ENCODE data around the gene TMEM53.

The TMEM53 gene

DNA sequence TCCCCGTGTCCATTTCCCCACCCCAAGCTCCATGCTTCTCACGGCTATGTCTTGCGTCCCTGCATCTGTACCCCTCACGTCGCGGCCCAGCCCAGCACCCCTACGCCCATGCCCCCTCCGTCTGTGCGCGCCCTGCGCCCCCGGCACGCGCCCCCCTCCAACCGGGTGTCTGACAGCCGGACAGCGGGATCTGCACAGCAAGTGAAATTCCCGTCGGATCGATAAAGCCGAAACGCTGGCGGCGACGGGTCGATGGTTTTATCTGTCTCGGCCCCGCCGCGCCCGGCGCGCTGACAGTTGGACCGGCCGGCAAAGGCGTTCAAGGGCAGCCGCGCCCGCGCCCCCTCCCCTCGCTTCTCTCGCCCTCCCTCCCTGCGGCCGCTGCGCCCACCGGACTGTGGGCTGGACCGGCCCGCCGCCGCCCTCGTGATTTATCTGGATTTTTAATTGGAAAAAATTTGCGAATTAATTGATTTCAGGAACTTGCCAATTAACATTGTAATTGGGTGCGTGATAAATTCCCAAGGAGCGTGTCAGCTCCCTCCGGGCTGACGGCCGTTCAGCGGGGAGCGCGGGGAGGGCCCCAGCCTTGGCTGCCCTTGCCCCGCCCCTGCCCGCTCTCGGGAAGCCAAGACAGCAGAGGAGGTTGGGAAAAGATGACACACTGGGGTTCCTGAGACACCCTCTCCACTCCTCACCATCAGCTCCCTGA, 57.1 kb downstream of the TMEM53 start:
- Histone ChIP-seq H3K27me3 (ENCODE audit: control insufficient read depth, insufficient read depth, low read length) (peaks cover 11% of the 10 kb centered on the region), H3K4me1 (ENCODE audit: control insufficient read depth, insufficient read depth, low read length) (peaks cover 7% of the 10 kb centered on the region), H3K4me2 (ENCODE audit: low read length) (peak overlapping the region; percentile 89), H3K9ac (ENCODE audit: low read depth, low read length) (peak overlapping the region; percentile 61), H3K9me3 (replicated peaks; ENCODE audit: low read length) (no peaks in the 10 kb centered on the region), H3K36me3 (ENCODE audit: insufficient read depth, low read length) (no peaks in the 10 kb centered on the region), H3K4me3 (ENCODE audit: low read length) (peak overlapping the region; percentile 67)

- Histone ChIP-seq H3K36me3 (ENCODE audit: insufficient read depth, low read length) (no peaks in the 10 kb centered on the region), H3K9ac (ENCODE audit: low read depth, low read length) (no peak overlapping the region), H3K4me1 (ENCODE audit: control insufficient read depth, insufficient read depth, low read length) (peaks cover 4% of the 10 kb centered on the region), H3K27me3 (ENCODE audit: control insufficient read depth, insufficient read depth, low read length) (peaks cover 16% of the 10 kb centered on the region), H3K9me3 (replicated peaks; ENCODE audit: low read length) (no peaks in the 10 kb centered on the region), H3K4me3 (ENCODE audit: low read length) (peak overlapping the region; percentile 67), H3K4me2 (ENCODE audit: low read length) (peak overlapping the region; percentile 89)
Measured at GRCh38 chr1:44616284-44616990, 57.8 kb downstream of the TMEM53 start.

DNA sequence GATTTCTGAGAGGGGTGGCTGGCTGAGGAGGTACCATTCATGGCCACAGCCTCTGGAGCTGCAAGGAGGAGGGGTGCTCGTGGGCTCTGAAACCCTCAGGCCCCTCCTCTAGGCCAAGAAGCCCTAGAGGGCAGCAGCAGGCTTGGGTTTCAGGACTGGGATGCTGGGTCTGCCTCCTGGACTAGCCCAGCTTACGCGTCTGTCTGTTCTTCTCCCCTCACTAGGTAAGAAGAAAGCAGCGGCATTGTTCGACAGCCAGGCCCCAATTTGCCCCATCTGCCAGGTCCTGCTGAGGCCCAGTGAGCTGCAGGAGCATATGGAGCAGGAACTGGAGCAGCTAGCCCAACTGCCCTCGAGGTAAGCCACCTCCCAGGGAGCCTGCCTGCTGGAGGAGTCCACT, 60.3 kb downstream of the TMEM53 start:
- H3K4me3 ChIP-seq (ENCODE audit: low read length) = no peak overlapping the region
- H3K9ac ChIP-seq (ENCODE audit: low read depth, low read length) = no peak overlapping the region

DNA sequence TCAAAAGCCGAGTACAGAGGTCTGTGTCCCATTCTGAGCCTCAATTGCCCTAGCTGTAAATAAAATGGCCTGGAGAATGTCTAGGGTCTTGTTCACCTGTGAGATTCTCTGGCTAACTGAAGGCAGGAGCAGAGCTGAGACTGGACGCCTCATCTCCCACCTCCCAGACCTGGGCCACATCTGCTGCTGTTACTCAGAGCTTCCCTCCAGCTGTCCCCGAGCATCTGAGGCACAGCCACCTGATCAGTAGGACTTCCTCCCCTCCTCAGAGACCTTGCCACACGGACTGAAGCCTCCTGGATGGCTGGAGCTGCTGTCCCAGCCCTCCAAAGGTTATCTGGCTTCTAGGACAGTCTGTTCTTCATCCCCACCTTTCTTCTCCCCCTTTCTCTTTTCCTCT, 62.4 kb downstream of the TMEM53 start:
- Histone ChIP-seq H3K9me3 (replicated peaks; ENCODE audit: low read length) (no peaks in the 10 kb centered on the region), H3K4me2 (ENCODE audit: low read length) (no peak overlapping the region), H3K4me1 (ENCODE audit: control insufficient read depth, insufficient read depth, low read length) (no peaks in the 10 kb centered on the region), H3K36me3 (ENCODE audit: insufficient read depth, low read length) (no peaks in the 10 kb centered on the region), H3K4me3 (ENCODE audit: low read length) (no peak overlapping the region), H3K27me3 (ENCODE audit: control insufficient read depth, insufficient read depth, low read length) (peaks cover 25% of the 10 kb centered on the region), H3K9ac (ENCODE audit: low read depth, low read length) (no peak overlapping the region)

More for the DNA sequence above, 60.3 kb downstream of the TMEM53 start:
- Histone ChIP-seq H3K4me2 (ENCODE audit: low read length) (no peak overlapping the region), H3K9me3 (replicated peaks; ENCODE audit: low read length) (no peaks in the 10 kb centered on the region), H3K36me3 (ENCODE audit: insufficient read depth, low read length) (no peaks in the 10 kb centered on the region), H3K27me3 (ENCODE audit: control insufficient read depth, insufficient read depth, low read length) (peaks cover 21% of the 10 kb centered on the region), H3K4me1 (ENCODE audit: control insufficient read depth, insufficient read depth, low read length) (peaks cover 4% of the 10 kb centered on the region)

GRCh38 chr1:44611419-44611818, 62.9 kb downstream of the TMEM53 start:
- H3K4me1 ChIP-seq (ENCODE audit: control insufficient read depth, insufficient read depth, low read length) = no peaks in the 10 kb centered on the region
- H3K4me3 ChIP-seq (ENCODE audit: low read length) = no peak overlapping the region
- H3K36me3 ChIP-seq (ENCODE audit: insufficient read depth, low read length) = no peaks in the 10 kb centered on the region
- no peaks in the 10 kb centered on the region for H3K9me3 ChIP-seq (replicated peaks; ENCODE audit: low read length)
- no peak overlapping the region for H3K9ac ChIP-seq (ENCODE audit: low read depth, low read length)
- no peak overlapping the region for H3K4me2 ChIP-seq (ENCODE audit: low read length)
- H3K27me3 ChIP-seq (ENCODE audit: control insufficient read depth, insufficient read depth, low read length) = peaks cover 25% of the 10 kb centered on the region

DNA sequence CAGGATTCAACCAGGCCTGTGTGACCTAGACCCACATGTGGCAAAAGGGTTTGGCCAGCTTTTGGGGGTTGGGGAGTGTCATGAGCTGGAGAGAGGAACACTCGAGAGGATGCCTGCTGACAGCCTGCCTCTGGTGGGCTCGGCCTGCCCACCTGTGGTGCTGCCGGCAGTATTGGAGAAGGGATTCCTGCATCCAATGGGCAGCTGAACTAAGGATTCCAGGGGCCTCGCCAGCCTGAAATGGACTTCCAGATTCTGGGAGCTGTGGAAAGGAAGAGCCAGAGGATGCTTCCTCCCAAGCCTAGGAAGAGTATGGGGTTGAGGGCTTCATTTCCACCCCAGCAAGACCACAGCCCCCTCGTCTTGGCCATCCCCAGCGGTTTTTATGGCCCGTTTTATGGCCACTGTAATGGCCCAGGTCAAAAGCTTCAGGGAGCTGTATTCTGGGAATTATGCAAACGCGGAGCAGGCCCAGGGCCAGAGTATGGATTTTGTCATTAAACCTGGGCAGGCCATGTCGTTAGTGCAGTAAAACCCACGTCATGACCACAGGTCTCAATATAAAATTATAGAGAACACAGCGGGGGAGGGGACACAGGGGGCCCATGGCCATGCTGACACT, 63.6 kb downstream of the TMEM53 start:
- H3K9me3 ChIP-seq (replicated peaks; ENCODE audit: low read length) = no peaks in the 10 kb centered on the region
- H3K36me3 ChIP-seq (ENCODE audit: insufficient read depth, low read length) = no peaks in the 10 kb centered on the region
- no peaks in the 10 kb centered on the region for H3K4me1 ChIP-seq (ENCODE audit: control insufficient read depth, insufficient read depth, low read length)
- no peak overlapping the region for H3K4me3 ChIP-seq (ENCODE audit: low read length)
- H3K4me2 ChIP-seq (ENCODE audit: low read length) = no peak overlapping the region
- H3K9ac ChIP-seq (ENCODE audit: low read depth, low read length) = no peak overlapping the region
- peaks cover 25% of the 10 kb centered on the region for H3K27me3 ChIP-seq (ENCODE audit: control insufficient read depth, insufficient read depth, low read length)

GRCh38 chr1:44609768-44610526, 64.3 kb downstream of the TMEM53 start:
- no peak overlapping the region for H3K4me2 ChIP-seq (ENCODE audit: low read length)
- no peaks in the 10 kb centered on the region for H3K9me3 ChIP-seq (replicated peaks; ENCODE audit: low read length)
- H3K27me3 ChIP-seq (ENCODE audit: control insufficient read depth, insufficient read depth, low read length) = peaks cover 18% of the 10 kb centered on the region
- H3K36me3 ChIP-seq (ENCODE audit: insufficient read depth, low read length) = no peaks in the 10 kb centered on the region
- H3K4me3 ChIP-seq (ENCODE audit: low read length) = no peak overlapping the region
- no peak overlapping the region for H3K9ac ChIP-seq (ENCODE audit: low read depth, low read length)
- no peaks in the 10 kb centered on the region for H3K4me1 ChIP-seq (ENCODE audit: control insufficient read depth, insufficient read depth, low read length)

DNA sequence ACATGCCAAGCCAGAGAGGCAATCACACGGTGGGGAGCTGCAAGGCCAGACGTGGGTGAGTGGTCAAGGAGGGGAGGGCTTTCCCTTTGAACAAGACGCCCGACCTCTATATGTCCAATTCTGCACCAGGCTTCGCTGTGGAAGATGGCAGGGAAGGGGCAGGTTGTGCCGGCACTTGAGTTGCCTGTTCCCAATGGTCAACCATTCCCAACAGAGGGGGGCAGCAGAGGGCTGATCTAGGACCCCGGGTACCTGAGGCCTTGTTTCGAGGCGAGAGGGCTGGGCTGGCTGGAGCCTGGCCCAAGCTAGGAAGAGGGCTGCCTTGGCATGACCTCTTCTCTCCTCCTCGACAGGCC, 64.9 kb downstream of the TMEM53 start:
- H3K36me3 ChIP-seq (ENCODE audit: insufficient read depth, low read length) = no peaks in the 10 kb centered on the region
- H3K4me2 ChIP-seq (ENCODE audit: low read length) = no peak overlapping the region
- H3K4me3 ChIP-seq (ENCODE audit: low read length) = no peak overlapping the region
- no peaks in the 10 kb centered on the region for H3K4me1 ChIP-seq (ENCODE audit: control insufficient read depth, insufficient read depth, low read length)
- H3K27me3 ChIP-seq (ENCODE audit: control insufficient read depth, insufficient read depth, low read length) = peaks cover 20% of the 10 kb centered on the region
- H3K9me3 ChIP-seq (replicated peaks; ENCODE audit: low read length) = no peaks in the 10 kb centered on the region
- no peak overlapping the region for H3K9ac ChIP-seq (ENCODE audit: low read depth, low read length)

DNA sequence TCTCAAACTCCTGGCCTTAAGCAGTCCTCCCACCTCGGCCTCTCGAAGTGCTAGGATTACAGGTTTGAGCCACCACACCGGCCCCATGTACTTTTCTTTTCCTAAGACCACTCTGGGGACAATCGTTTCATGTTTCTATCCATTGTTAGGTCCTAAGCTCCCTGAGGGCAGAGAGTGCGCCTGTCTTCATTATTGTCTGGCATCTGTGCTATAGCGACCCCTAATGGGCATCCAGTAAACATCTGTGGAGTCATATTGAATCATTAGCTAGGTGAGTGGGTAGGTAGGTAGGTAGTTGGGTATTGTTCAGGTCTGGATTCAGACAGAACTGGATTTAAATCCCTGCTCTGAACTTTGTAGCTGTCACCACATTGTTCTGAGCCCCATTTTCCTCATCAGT, 66.1 kb downstream of the TMEM53 start:
- H3K27me3 ChIP-seq (ENCODE audit: control insufficient read depth, insufficient read depth, low read length) = peaks cover 30% of the 10 kb centered on the region
- no peak overlapping the region for H3K4me2 ChIP-seq (ENCODE audit: low read length)
- no peaks in the 10 kb centered on the region for H3K9me3 ChIP-seq (replicated peaks; ENCODE audit: low read length)
- no peak overlapping the region for H3K9ac ChIP-seq (ENCODE audit: low read depth, low read length)
- no peaks in the 10 kb centered on the region for H3K36me3 ChIP-seq (ENCODE audit: insufficient read depth, low read length)
- no peak overlapping the region for H3K4me3 ChIP-seq (ENCODE audit: low read length)
- no peaks in the 10 kb centered on the region for H3K4me1 ChIP-seq (ENCODE audit: control insufficient read depth, insufficient read depth, low read length)

- Histone ChIP-seq H3K9me3 (replicated peaks; ENCODE audit: low read length) (no peaks in the 10 kb centered on the region), H3K9ac (ENCODE audit: low read depth, low read length) (no peak overlapping the region), H3K4me2 (ENCODE audit: low read length) (no peak overlapping the region), H3K4me1 (ENCODE audit: control insufficient read depth, insufficient read depth, low read length) (no peaks in the 10 kb centered on the region), H3K36me3 (ENCODE audit: insufficient read depth, low read length) (no peaks in the 10 kb centered on the region), H3K4me3 (ENCODE audit: low read length) (no peak overlapping the region), H3K27me3 (ENCODE audit: control insufficient read depth, insufficient read depth, low read length) (peaks cover 36% of the 10 kb centered on the region)
Measured at GRCh38 chr1:44606701-44607281, 67.5 kb downstream of the TMEM53 start.
